Epithelial cell of alveolus of lung (primary cell): Measurements from ENCODE around the gene ZNF865. TPM values are rescaled to one million over a fixed set of nuclear protein-coding genes. Genes with fewer than 3 reads are reported as not detected.

Experiments used
- total RNA-seq: library from RNA; depleted of rRNA; stranded (reverse); fragments of >200 nt; gene quantifications from 2 replicates; pipeline ENCODE4 v1.2.1, GENCODE V29; 2015

ZNF865 gene
- 3.7 and 6.8 TPM in 2 replicates for total RNA-seq

DNA sequence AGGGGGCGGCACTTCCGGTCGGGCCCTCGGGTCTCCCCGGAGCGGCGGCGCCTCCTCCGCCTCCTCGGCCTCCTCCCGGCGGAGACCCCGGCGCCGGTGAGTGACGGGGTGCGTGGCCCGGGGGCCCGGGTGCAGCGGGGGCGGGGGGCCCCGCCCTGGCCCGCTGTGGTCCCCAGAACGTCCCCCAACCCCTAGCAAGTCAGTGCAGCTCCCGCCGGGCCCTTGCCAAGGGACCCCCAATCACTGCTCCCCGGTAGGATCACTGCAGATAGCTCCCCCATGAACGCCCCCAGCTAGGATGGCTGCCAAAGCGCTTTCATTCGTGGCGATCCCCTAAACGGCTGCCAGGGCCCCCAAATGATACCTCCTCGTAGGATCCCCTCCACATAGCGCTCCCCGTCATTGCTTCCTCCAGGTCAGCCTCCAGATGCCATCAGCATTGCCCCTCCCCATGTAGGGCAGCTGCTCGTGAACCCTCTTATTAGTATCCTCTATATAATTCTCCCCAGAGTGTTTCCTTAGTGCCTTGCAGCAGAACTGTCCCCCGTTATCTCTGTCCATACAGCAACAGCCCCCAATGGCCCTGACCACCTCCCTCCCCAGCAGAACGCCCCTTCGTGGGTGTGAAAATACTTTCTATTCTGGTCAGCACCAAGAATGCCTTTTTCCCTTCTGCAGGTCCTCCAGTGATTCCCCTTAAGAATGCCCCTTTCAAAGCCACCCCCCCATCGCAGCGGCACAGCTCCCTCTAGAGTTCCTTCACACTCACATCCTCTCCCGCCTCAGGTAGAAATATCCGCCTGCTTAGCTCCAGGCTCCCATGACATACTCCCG lies at the start of gene ZNF865:
ZNF865 (plus strand) TSS at position 11 of the 834 bp plus-strand sequence. CDS start 7,972 bp downstream, outside the sequence.

DNA sequence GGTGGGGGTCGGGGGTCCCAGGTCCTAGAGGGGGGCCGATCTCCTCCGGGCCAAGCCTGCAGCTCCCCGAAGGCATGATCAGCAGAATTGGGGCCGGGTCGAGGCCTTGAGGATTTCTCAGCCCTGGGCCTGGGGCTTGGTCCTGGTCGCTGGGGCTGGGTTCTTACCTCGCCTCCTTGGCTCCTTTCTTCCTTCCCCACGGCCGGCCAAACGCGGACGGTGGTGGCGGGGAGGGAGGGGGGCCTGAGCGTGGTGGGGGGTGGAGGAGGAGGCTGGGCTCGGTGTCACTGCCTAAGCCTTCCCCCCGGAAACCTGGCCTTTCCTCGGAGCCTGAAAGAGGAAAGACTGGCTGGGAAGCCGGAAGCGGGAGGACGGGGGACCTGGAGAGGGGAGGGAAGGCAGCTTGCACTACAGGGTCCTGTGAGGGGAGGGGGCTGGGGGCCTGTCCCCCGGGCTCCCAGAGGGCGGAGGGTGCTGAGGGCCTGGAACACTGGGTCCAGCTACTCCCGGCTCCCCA lies 24.8 kb upstream of the ZNF865 start, which contains the start of gene ZNF579:
ZNF579 (minus strand) TSS at position 221 of the 517 bp plus-strand sequence. CDS start 1,209 bp downstream, outside the sequence.

DNA sequence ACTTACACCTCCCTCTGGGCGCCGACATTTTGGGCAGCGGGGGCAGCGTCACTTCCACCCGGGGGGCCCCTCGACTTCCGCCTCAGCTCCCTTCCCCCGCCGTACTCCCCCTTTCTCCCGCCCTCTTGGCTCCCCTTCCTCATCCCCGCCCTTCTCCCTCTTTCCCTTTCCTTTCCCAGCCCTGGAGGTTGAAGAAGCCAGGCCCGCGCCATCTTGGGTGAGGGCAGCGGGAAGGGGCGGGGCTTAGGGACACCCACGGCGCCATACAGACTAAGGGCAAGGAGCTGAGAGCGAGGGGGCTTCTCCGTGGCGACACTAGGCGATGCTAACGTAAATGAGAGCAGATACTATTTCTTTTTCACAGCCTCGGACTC lies 6.0 kb upstream of the ZNF865 start, which contains the start of gene FIZ1:
FIZ1 (minus strand) TSS at position 50 of the 374 bp plus-strand sequence. CDS start 1,652 bp downstream, outside the sequence.

DNA sequence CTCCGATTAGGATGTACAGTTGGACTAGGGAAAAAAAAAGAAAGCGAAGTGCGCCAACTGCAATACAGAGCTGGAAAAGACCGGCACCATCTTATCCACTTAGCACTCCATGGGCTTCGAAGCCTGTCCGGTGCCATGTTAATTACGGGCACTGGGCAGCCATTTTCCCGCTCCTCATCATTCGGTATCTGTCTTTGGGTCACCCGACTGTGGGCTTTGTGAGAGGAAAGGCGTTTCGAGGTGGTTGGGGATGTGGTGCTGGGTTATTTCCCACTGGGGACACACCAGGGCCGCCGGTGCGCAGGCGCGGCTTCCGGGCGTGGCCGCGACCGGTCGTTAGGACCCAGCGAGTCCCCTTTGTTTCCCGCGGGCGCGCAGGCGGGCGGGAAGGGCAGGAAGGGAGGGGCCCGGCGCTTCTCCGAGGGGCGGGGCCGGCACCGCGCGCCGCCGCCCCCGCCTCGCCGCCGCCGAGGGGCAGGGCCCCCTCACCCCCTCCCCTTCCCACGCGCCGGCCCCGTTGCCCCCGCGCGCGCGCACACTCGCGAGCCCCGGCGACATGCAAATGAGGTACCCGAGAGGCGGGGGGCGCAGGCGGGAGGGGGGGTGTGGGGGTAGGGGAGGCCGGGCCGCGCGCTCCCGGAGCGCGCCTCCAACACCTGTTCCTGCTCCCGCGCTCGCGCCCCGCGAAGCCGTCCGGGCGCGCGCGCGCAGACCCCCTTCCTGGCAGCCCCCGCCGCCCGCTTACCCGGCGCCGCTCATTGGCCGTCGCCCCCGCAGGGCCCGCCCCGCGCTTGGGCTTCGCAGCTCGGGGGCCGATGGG lies 5.4 kb upstream of the ZNF865 start, which contains the start of gene ZNF524:
ZNF524 (plus strand) TSS at position 447 of the 820 bp plus-strand sequence. CDS start 1,825 bp downstream, outside the sequence.

DNA sequence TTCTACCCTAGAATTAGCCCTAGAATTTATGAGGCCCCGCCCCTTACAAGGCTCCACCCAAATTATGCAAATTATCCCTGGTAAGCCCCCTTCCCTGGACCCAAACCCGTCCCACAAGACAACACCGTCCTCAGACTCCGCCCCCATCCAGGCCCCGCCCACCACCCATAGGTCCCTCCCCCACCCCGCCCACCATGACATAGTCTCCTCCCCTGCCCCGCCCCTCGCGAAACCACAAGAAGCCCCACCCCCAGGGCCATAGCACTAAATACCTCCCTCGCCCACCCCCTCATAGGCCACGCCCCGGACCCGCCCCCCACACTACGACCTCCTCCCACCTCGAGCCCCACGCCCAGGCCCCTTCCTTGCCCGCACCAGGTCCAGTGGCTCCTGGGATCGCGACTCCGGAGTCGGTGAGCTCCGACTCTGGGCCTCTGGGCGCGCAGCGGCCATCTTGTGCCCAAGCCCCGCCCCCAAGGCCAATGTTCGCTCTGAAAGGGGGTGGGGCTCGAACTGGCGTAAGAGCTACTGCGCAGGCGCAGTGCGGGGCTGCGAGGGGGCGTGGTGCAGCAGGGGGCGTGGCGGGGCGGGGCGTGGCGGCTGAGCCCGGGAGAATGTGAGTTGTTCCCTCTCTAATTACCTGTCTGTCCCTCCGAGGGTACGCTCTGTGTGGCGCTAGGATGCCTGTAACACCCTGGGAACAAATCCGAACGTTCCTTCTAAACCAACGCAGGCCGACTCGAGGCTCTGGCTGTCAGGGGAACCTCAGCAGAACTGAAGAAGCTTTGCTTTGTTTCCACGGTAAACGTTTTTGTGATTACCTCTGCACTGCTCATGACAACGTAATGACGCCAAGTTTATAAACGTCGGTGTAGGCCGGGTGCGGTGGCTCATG lies 18.9 kb downstream of the ZNF865 start, which contains the start of gene ZNF784:
ZNF784 (minus strand) TSS at position 458 of the 895 bp plus-strand sequence; CDS start at position 453, 5 bp downstream.

DNA sequence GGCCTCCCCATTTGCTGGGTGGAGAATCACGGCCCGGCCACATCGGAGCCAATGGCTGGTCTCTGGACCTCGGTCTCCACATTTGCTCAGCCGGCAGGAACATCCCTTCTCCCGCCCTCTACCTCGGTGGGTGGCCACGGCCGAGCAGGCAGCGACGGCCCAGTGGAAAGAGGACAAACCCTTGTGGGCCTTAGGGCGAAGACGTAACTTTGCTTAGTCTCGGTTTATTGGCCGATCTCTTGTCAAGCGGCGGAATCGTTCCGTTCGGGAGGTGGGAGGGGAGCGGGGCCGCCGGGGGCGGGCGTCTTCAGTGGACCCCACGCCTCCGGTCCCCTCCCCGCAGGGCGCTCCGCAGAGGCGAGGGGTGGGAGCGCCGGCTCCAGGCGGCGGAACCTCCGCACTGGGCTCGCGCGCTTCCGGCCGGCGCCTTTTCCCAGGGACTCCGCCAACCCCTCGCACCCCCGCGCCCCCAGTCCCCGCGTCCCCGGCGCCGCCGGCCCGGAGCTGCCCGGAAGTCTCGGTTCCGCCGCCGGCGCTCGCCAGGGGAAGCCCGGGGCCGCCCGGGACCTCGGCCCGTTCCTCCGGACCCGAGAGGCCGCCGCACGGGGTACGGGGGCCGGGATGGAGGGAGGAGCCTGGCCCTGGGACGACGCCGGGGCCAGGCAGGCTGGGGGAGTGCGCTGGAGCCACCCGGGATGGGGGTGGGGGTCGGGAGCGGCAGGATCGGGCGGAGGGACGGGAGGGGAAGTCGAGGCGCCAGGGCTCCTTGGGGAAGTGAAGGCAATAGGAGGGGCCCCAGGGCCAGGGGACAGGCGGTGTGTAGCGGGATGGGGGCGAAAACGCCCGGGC lies 35.4 kb downstream of the ZNF865 start, which contains the start of gene ZNF580:
ZNF580 (plus strand) TSS at position 426 of the 849 bp plus-strand sequence. CDS start 1,507 bp downstream, outside the sequence.

DNA sequence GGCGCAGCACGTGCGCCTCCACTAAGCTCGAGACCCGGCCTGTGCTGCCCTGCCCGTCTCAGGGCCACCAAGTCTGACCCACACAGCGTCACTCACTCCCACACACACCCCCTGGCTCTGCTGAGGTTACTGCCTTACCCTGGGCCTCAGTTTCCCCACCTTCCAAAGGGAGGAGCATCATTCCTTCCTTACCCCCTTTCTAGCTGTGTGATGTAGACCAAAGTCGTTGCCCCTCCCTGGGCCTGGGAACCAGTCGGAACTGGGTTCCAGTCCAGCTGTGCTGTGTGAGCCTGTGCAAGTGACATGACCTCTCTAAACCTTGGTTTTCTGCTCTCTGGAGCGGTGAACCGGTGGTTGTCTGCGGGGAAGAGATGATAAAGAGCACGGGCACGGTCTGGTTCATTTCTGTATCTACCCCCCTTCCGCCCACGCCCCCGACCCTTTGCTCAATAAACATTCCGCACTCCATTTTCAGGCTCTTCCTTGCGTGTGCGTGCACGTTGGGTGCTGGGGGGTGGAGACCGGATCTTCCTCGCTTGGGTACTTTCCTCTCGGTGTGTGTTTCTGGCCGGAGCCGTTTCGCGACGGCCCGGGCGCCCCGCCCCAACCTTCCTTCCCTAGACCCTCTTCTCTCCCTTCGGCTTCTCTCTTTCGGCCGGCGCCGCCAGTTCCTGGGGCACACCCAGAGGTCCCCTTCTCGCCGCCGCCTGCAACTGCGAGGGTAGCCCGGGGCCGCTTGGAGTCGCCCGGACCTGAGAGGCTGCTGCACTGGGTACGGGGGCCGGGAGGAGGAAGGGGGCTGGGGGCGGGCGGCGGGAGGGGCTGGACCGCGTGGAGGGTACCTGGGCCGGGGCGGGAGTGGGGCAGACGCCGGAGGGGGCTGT lies 37.8 kb downstream of the ZNF865 start, which contains the start of gene ZNF581:
ZNF581 (plus strand) TSS at position 647 of the 884 bp plus-strand sequence. CDS start 923 bp downstream, outside the sequence.

DNA sequence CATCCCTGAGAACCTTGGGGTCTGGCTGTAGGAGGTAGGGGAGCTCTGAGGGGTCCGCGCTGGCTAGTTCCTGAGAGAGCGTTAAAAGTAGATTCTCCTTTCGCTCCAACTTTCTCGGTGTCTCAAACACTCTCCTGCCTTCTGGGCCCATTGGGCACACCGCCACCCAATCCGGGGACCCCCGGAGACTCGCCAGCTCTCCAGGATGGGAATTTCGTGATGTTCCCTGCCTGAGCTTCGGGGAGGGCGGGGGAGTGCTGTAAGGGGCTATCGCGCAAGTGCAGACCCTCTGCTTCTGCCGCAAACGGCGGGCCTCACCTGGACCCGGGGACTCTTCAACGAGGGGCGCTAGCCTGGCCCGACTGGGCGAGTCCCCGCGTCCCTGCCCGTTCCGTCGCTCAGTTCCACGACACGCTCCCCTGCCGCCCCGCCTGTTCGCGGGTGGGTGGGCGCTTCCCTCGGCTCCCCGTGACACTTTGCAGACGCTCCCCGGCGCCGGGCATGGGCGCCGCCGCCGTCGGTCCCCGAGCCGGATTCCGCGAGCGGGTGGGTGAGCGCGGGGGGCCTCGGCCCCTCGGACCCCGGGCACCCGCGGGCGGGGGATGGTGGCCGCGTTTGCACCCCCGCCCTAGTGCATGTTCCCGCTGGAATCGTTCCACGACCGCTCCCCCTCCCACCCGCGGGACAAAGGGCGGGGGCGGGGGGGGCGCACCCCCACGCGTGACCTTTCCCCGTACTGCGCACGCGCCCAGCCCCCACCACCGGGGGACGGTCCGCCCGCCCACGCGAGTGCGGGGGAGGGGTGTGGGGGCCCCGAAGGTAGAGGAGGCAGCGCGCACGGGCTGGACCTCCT lies 42.5 kb downstream of the ZNF865 start, which contains the start of gene CCDC106:
CCDC106 (plus strand) TSS at position 481 of the 853 bp plus-strand sequence. CDS start 835 bp downstream, outside the sequence.

DNA sequence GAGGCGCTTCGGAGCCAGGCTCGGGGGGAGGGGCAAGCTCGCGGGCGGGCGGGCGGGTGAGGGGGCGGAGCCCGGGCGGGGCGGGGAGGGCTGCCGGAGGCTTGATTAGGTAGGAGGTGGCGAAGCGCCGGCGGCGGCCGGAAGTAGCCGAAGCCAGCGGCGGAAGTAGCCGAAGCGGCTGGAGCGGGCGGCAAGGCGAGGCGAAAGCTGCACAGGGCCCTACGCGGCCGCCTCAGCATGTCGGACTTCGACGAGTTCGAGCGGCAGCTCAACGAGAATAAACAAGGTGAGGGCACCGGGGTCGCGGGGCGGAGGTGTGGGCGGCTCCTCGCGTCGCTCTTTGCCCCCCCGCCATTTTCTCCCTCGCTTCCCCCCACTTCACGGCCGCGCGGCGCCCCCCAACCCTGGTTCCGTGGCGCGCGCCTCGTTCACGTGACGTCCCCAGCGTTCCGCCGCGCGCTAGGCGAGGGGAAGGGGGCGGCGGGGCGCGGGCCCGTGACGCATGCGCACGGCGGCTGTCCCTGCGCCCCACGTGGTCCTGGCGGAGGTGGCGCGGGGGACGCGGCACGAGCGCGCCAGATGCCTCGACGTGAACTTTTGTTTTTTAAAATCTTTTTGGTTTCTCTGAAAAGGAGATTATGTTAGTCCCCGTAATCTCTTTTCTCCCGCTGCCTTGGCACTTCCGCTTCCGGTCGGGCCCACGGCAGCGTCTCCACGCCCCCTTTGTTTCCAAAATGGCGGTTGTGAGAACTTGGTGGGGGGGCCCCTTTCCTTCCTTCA lies 49.6 kb downstream of the ZNF865 start, which contains the start of gene U2AF2:
U2AF2 (plus strand) TSS at position 168 of the 780 bp plus-strand sequence; CDS start at position 238, 70 bp downstream.

Other genes with a start within 250 kb of the ZNF865 start
- gene GARIN5B, start 242.4 kb upstream of the ZNF865 start, total RNA-seq = not detected in 2 replicates
- 12.8 and 57.4 TPM in 2 replicates for gene IL11, start 235.2 kb upstream of the ZNF865 start, total RNA-seq
- gene TMEM190, start 228.8 kb upstream of the ZNF865 start, total RNA-seq = 0.72 TPM in 1 of 2 replicates, not detected in the other
- gene TMEM238, start 221.4 kb upstream of the ZNF865 start, total RNA-seq = 0.39 TPM in 1 of 2 replicates, not detected in the other
- gene RPL28, start 219.7 kb upstream of the ZNF865 start, total RNA-seq = 712 and 1,214 TPM in 2 replicates
- 73.9 and 116 TPM in 2 replicates for gene UBE2S, start 197.9 kb upstream of the ZNF865 start, total RNA-seq
- not detected in 2 replicates for gene SHISA7, start 162.3 kb upstream of the ZNF865 start, total RNA-seq
- 40.2 and 112 TPM in 2 replicates for gene ISOC2, start 144.0 kb upstream of the ZNF865 start, total RNA-seq
- gene C19orf85, start 140.9 kb upstream of the ZNF865 start, total RNA-seq = not detected in 2 replicates
- 3.2 and 10.4 TPM in 2 replicates for gene ZNF628, start 129.0 kb upstream of the ZNF865 start, total RNA-seq
- gene NAT14, start 120.5 kb upstream of the ZNF865 start, total RNA-seq = 28.7 and 53.0 TPM in 2 replicates
- gene SSC5D, start 117.2 kb upstream of the ZNF865 start, total RNA-seq = 6.9 and 19.6 TPM in 2 replicates
- gene SBK2, start 68.5 kb upstream of the ZNF865 start, total RNA-seq = 1.8 TPM in 1 of 2 replicates, not detected in the other
- gene SBK3, start 60.1 kb upstream of the ZNF865 start, total RNA-seq = 0.13 and 0.40 TPM in 2 replicates
- gene ZNF579, start 24.8 kb upstream of the ZNF865 start, total RNA-seq = 7.2 and 13.8 TPM in 2 replicates
- gene FIZ1, start 6.1 kb upstream of the ZNF865 start, total RNA-seq = 3.5 and 8.9 TPM in 2 replicates
- gene ZNF524, start 5.4 kb upstream of the ZNF865 start, total RNA-seq = 17.5 and 19.0 TPM in 2 replicates
- 3.9 and 5.3 TPM in 2 replicates for gene ZNF784, start 18.9 kb downstream of the ZNF865 start, total RNA-seq
- 18.1 and 30.6 TPM in 2 replicates for gene ZNF580, start 35.4 kb downstream of the ZNF865 start, total RNA-seq
- gene ZNF581, start 38.0 kb downstream of the ZNF865 start, total RNA-seq = 33.0 and 58.8 TPM in 2 replicates
- 18.0 and 25.4 TPM in 2 replicates for gene CCDC106, start 42.6 kb downstream of the ZNF865 start, total RNA-seq
- 101 and 133 TPM in 2 replicates for gene U2AF2, start 49.4 kb downstream of the ZNF865 start, total RNA-seq
- 126 and 179 TPM in 2 replicates for gene EPN1, start 69.6 kb downstream of the ZNF865 start, total RNA-seq
- not detected in 2 replicates for gene NLRP9, start 132.8 kb downstream of the ZNF865 start, total RNA-seq
- not detected in 2 replicates for gene RFPL4A, start 153.4 kb downstream of the ZNF865 start, total RNA-seq
- not detected in 2 replicates for gene RFPL4AL1, start 163.5 kb downstream of the ZNF865 start, total RNA-seq
- not detected in 2 replicates for gene NLRP11, start 226.4 kb downstream of the ZNF865 start, total RNA-seq
- not detected in 2 replicates for gene NLRP4, start 230.9 kb downstream of the ZNF865 start, total RNA-seq